Bronchial smooth muscle cell (primary cell): Measurements from ENCODE around the gene TNFRSF11A. TPM values are rescaled to one million over a fixed set of nuclear protein-coding genes. Genes with fewer than 3 reads are reported as not detected.

Experiments
- total RNA-seq: library from RNA; depleted of rRNA; stranded (reverse); fragments of >200 nt; gene quantifications from 2 replicates; pipeline ENCODE4 v1.2.1, GENCODE V29; 2014

The TNFRSF11A gene
- 0.09 and 0.16 TPM in 2 replicates for total RNA-seq

GRCh38 chr18:62324917-62325805, at the start of gene TNFRSF11A:
TSS of gene TNFRSF11A (plus strand) at chr18:62325310. CDS start at chr18:62325353, 43 bp downstream.

Other genes with a start within 250 kb of the TNFRSF11A start
- 36.1 and 46.6 TPM in 2 replicates for gene PIGN, start 138.3 kb upstream of the TNFRSF11A start, total RNA-seq
- 23.2 and 29.1 TPM in 2 replicates for gene RELCH, start 138.1 kb upstream of the TNFRSF11A start, total RNA-seq
- 2.4 and 4.7 TPM in 2 replicates for gene ZCCHC2, start 197.7 kb downstream of the TNFRSF11A start, total RNA-seq